SK-N-MC (cell line): Measurements from ENCODE around the gene WDR82.

Experiments
- EZH2 ChIP-seq: fragments of 200-600 bp; sonication (generic); IDR thresholded peaks from one replicate; pipeline ENCODE4 v1.6.1; 2017; ENCODE audit warnings: antibody characterized with exemption
- POLR2AphosphoS5 ChIP-seq: IDR thresholded peaks from 2 replicates; pipeline ENCODE4 v1.6.1; 2012; ENCODE audit warnings: mild to moderate bottlenecking, low read depth, low read length, borderline replicate concordance

- TF ChIP-seq POLR2AphosphoS5 (no peak), EZH2 (no peak)
Observed at GRCh38 chr3:52272831-52273230, 5.6 kb downstream of the WDR82 start.
